NCI-H748 (cell line): ENCODE measurements around the gene SPINK8.
A peak's percentile ranks its signal among the peaks of the same experiment; 100 is the strongest.
"Not testable (repeated sequence)": the region's sequence is repeated elsewhere in the genome, so short reads cannot be mapped to it uniquely, and the experiment has no call there.

ENCODE experiments used
- DNase-seq: peaks from one replicate; lab custom pipeline; 2025; ENCODE audit not compliant: unreplicated experiment; lab: John Stamatoyannopoulos, UW

The SPINK8 gene

DNA sequence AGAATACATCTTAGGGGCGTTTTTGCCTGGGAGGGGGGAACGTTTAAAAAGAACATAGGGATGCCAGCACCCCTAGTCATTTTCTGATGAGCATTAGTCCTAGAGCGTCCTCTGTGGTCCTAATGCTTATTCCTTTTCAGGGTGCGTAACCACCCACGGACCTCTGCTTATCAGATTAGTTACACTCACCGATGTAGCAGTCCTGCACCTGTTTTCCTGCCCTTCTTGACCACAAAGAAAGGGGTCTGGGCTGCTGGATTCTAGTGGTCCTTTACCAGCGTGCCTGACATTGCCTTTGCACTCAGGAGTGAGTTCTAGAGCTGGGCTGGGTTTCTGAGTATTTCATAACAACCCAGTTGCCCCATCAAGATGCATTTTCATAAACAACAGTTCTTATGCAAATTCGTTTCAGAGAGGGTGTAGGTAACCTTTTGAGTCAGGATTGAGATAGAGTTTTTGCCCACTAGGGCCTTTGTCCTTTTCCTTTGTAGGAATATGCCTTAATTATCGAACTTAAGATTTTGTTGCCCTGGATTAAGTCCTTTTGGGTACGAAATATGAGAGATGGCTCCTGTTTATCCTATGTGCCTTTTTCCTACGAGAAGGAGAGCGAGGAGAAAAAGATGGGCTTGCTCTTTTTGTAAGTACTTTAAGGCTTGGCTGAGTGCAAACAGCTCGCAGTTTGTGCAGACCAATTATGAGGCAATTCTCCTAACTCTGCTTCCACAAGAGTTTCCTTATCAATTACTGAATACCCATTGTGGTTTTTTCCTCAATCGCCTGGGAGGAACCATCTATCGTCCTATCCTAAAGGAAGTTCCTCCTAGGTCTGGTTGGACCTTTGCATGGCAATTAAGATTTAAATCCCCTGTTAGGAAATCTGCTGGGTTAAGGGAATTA lies at the start of gene SPINK8:
Gene SPINK8, minus strand, starts transcription at position 316 of the 900 bp plus-strand sequence. CDS start 5,320 bp downstream, outside the sequence.
- not testable (repeated sequence) for DNase-seq

DNA sequence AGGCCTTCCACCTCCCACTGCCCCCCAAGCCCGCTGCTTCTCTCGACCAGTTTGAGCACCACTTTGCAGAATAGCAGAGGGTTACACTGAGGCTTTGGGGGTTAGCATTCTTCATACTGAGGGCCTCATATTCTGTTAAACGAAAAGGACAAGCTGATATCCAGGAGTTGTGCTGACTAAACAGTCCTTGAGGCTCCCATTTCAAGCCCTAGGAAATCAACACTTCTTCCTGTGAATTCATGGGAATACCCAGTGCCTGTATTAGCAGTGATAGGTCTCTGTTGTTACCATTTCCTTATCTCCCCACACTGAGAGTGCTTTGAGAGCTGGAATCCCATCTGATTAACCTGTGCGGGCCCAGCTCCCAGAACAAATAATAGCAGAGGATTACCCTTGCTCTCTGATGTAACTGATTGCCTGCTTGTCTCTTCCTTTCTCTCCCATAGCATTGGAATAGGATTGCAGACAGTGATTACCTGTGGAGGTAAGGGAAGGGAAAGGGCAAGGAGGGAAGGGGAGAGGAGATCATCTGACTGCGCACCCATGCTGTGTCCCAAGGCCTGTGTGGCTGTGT lies 39.5 kb upstream of the SPINK8 start:
- no peak for DNase-seq

DNA sequence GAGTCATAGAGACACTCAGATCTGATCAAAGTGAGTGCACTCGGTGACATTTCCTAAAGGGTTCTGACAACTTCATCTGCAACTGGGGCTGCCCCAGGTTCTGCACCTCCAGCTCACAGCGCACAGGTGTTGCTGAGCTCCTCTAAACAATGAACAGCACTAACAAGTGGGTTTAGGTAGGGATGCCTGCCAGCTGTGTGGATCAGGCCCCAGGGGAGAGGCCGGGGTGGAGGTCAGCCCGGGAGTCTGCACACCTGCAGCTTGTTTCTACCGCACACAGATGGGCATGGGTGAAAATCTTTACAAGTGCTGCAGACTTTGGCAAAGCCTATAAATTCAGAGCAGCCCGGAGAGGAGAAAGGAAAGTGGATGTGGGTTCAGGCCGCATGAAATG lies 38.9 kb upstream of the SPINK8 start:
- no peak for DNase-seq

DNA sequence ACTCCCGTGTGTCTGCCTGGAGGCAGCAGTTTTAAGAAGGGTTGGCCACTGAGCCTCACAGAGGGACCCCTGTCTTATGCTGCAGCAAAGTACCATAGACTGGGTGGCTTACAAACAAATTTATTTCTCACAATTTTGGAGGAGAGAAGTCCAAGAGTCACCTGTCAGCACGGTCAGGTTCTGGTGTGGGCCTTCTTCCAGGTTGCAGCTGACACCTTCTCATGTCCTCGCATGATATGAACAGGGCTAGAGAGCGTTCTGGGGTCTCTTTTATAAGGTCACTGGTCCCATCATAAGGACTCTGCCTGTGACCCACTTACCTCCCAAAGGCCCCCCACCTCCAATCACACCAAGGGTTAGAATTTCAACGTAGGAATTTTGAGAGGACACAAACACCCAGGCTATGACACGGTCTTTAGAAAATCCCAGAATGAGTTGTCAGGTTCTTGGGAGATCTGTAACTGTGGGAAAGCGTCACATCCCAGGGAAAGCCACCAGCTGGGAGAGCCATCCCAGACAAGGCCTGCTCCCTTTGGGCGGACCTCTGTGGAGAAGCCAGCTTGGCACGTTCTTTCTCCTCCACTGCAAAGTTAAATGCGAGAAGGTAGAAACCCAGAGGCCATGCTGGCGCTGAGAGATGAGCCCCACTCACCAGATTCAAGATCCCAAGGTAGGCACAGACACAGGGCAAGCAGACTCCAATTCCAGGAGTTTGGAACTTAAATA lies 38.4 kb upstream of the SPINK8 start, which contains the start of gene FBXW12:
Gene FBXW12, plus strand, starts transcription at position 569 of the 726 bp plus-strand sequence. CDS start 549 bp downstream, outside the sequence.
- no peak for DNase-seq

DNA sequence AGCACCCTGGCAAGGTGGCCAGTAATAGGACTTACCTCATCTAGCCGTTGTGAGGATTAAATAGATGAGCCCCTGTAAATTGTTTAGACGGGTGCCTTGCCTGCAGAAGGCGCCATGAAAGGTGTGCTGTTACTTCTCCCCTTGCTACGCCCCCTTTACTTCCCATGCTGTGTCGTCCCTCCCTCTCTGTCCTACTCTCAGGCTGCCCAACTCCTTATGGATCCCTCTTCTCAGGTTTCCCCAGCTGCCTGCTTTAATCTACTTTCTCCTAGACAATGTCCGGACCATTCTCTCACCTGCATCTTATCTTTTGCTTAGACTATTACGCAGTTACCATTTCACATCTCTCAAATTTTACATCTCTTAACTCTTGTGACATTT lies 36.9 kb upstream of the SPINK8 start:
- no peak for DNase-seq

DNA sequence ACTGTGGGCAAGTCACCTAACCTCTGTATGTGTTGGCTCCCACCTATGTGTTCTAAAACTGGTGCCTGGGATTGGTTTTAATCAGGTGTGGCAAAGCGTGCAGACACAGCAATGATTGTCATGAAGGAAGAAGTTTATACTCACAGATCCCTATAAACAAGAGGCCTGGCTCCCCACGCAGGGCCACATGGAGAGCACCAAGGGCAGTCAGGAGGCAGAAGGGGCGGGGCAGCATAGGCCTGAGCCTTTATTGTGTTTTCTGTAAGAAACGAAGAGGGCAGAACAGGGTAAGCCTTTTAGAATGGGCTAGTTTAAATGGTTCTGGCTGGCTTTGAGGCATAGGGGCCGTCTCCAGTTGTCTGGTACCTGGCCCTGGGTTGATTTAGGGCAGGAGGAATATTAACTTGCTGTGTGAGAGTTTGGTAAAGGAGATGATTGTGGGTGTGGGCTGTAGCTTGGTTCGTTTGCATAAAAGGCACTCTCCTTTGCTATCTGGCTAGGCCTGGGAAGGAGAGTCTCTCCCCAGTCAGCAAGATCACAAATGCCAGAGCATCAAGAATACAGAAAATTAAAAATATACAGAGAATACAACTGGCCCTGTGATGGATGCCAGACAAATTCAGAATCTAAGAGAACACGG lies 36.4 kb upstream of the SPINK8 start:
- DNase-seq: no peak

DNA sequence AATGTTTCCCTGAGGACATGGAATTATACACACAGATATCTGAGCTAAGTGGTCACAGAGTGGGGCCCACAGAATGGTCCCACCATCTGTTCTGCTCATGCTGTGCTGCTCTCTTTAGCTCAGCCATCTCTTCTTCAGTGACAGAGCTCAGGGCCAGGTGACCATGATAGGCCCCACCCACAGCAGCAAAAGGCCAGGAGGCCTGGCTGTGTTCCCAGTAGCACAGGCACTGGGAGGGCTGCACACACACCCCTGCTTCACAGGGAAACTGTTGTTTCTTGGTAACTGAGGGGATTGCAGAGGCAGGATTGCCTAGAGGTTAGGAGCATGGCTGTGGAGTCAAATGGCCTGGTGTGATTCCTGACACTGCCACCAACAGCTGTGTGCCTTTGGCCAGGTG lies 33.7 kb upstream of the SPINK8 start:
- peak; percentile 4 for DNase-seq

DNA sequence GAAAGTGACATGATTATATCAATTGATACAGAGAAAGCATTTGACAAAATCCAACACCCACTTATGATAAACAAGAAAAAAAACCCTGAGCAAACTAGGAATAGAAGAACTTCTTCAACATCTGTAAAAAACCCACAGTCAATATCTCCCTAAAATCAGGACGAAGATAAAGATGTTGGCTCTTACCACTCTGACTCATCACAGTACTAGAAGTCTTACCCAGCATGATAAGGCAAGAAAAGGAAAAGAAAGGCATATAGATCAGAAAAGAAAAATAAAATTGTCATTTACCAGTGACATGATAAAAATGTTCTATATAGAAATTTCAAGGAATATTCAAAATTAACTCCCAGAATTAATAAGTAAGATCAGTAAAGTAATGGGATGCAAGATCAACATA lies 31.4 kb upstream of the SPINK8 start:
- DNase-seq: no peak

DNA sequence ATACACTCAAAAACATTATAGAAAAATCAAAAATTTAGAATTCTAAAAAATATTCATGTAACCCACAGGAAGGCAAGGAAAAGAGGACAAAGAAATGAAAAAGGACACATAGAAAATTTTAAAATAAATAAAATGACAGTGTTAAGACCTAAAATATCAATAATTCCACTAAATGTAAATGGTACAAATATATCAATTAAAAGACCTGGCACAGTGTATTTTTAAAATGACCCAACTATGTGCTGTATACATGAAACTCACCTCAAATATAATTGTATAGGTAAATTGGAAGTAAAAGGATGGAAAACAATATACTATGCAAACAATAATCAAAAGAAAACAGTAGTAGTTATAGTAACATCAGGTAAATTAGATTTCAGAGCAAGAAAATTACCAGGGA lies 28.5 kb upstream of the SPINK8 start:
- no peak for DNase-seq

DNA sequence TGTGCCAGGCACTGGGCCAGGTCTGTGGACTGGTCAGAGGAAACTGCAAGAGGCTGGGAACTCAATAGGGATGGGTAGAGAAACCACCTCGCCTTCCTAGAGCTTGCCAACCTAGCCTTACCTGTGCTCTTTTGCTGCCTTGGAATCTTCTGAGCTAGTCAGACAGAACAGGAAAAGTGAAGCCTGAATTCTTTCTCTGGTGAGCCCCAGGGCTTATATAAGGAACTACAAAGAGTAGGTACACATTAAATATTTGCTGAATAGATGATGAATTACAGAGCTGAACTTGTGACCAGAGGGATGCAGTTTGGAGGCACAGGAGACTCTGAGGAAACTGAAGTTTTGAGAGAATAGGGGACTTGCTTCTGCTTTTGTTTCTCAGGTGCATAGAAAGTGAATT lies 23.0 kb upstream of the SPINK8 start:
- DNase-seq: no peak

DNA sequence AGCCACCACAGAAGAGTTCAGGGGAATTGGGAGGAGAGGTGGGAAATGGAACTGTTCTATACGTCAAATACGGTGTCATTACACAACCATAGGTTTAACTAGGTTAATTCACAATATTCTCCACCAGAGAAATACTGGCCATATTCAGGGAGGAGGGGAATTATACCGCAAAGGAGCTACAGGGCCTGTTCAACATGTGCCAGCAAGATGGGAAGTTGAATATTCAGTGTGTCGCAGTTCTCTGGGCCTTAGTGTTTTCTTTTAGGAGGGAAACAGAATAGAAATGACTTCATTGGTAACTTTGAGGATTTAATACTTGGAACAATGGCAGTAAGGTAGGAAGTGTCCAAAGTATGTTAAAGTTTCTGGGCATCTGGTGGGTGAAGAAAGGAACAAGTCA lies 20.5 kb upstream of the SPINK8 start:
- DNase-seq: no peak

DNA sequence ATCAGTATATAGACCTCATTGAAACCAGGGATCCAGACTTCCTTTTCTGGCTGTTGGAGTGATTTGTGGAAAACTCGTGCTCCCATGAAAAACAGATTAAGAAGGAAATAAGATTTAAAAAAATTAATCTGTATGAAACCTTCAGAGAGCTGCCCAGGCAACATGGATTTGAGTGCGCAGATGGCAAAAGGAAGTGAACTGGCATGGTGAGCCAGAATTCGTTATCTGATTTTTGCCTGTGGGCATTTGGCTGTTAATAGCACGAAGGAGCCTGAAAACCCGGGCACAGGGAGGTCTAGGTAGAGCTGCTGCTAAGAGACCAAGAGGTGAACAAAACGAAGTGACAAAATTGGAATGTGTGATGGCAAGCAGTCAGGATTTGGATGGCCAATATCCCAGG lies 19.1 kb upstream of the SPINK8 start:
- DNase-seq: no peak

DNA sequence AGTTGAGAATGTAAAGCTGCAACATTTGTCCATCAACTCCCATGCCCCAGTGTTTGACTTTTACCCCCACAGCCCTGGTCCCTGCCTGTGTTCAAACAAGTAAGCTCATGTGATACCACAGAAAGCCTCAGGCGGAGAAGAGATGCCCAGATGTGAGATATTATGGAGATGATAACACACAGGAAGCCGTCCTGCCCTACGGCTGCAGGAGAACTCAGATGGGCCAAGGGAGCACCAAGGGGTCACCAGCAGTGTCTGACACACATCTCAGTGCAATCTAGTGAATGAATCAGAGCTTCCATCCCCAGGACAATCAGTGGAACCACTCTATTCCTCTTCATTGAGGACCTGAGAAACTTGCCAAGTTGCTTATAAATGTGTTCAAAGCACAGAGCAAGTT lies 14.0 kb upstream of the SPINK8 start:
- DNase-seq: no peak

DNA sequence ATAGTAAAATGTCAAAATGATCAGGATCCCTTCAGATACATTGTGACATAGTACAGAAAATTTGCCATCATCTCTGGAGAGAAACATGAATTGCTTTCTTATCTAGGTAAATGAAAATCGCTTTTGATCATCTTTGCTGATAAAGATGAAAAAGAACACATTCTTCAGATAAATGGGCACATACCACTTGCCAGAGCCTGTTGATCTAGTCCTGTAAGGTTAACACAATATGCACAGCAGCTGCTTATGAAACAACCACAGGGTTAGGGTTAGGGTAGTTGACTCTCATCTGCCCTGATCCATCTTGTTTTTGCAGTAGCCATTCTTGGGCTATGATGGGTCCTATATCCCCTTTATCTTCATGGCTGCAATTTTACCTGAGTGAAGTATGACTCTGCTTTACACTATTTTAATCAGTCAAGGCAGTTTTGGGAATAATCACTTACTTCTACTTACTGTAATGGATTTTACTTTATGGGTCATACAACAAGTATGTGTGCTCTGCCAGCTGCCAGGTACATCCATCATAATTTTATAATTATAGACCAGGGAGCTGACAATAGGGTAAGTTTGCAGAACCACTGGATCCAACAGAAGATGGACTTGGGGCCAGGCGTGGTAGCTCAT lies 12.6 kb upstream of the SPINK8 start:
- DNase-seq: no peak

DNA sequence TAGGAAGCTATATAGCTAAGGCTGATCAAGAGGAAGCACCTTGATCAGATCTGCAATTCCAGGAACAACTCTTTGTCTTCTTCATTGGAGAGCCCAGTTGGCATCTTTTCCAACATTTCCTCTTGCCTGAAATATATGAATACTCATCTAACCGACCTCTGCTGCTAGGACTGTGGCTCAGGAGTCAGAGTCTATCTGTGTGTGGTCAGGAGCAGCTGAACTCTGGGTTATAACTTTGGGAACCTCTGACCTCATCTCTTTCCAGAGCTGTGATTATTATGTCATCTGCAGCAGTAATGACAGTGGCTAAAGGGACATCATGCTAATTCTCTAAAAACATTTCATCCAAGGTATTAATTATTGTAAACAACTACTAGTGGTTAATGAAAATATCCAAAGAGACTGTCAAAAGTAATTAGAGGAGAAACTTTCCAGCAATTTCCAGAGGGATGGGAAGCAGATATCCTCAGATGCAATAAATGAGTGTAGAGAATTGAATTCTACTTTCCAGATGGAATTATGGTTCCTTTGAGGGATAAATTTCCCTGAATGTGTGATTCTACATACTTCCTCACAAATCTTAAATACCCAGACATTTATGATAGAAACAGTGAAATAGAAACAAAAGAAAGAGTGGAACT lies 11.5 kb upstream of the SPINK8 start:
- no peak for DNase-seq

DNA sequence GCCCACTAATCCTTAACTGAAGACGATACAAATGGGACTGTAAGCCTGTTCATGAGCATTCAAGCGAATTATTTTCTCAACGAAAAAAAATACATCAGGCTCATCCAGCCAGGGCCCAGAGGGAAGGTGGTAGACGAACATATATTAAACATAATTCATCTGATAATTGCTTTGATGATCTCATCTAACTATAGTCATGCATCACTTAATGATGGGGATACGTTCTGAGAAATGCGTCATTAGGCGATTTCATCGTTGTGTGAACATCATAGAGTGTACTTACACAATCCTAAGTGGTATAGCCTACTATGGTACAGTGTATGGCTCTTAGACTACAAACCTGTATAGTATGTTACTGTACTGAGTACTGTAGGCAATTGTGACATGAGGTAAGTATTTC lies 10.0 kb upstream of the SPINK8 start:
- no peak for DNase-seq

DNA sequence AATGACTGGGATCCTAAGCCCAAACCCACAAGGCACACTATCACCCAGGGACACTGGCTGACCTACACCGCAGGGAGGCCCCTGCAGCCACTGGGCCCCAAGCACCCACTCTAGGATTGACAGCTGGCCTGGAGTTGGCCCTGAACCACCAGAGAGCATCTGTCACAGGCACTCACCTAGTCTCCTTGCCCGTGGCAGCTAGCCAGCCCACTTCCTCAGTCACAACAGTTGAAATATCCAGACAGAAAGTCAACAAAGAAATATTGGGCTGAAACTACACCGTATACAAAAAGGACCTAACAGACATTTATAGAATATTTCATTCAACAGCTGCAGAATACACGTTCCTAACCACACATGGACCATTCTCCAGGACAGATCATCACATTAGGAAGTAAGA lies 5.2 kb upstream of the SPINK8 start:
- no peak for DNase-seq

DNA sequence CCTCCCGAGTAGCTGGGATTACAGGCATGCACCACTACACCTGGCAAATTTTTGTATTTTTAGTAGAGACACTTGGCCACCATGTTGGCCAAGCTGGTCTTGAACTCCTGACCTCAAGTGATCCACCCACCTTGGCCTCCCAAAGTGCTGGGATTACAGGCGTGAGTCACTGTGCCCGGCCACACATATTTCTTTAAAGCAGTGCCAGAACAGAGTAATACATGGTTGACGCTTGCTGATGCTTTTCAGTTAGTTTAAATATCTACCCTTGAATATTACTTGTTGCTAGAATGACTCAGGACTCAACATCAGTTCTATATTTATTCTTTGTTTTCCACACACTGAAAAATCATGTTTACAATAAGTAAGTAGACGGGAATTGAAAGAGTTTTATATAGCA lies 4.1 kb upstream of the SPINK8 start:
- DNase-seq: not testable (repeated sequence)

DNA sequence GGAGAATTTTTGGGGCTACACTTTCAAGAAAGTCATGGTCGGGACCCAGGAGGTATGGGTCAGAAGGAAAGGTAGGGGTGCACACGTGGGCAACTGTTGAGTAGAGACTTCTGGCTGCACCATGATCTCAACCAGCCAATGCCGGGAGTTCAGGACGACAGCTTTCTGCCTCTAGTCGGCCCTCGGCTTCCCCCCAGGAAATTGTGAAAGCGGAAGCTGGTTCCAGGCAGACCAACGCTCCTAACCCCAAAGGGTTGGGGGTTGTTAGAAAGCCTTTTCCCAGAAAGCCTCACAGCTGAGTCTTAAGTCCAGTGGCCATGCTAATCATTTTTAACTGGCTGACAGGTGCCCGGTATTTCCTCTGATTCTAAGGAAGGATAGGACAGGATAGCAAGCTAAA lies 1.8 kb upstream of the SPINK8 start:
- DNase-seq: not testable (repeated sequence)

DNA sequence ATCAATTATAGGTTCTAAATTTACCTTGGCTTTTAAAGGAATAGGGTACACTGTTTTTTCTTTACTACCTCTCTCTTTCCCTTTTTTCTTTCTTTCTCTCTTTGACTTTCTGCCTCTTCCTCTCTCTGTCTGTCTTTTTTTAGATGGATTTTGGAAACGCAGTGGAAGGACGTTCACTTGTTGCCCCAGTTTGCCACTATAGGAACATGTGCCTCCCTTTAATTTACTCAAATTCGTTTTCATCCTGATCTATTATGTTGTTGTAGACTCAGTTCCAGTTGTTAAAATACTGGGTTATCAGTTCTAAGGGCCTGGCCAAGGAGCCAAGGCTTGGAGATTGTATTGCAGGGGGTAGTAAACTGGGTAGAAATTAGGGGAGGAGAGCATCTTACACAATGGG lies 1.1 kb upstream of the SPINK8 start:
- no peak for DNase-seq
